Ovary (tissue), 9 donors: ENCODE measurements around the gene GCNT4. TPM values are rescaled to one million over a fixed set of nuclear protein-coding genes. Genes with fewer than 3 reads are reported as not detected.

ENCODE experiments used
- DNase-seq, 5 donors: peaks; one replicate each; pipeline ENCODE4 v3.0.0-alpha.2; 2019 to 2020
- H3K27ac ChIP-seq, 2 donors: fragments of 200-600 bp; one replicate each; pipeline versions ENCODE4 v1.5.1 to v1.8.0; 2019 to 2022
- H3K27me3 ChIP-seq: fragments of 200-600 bp; one replicate; pipeline ENCODE4 v1.8.0; 2022
- H3K36me3 ChIP-seq: fragments of 200-600 bp; sonication (generic); one replicate; pipeline ENCODE4 v1.5.1; 2019
- H3K4me1 ChIP-seq: one replicate; pipeline ENCODE4 v1.8.1; 2013; ENCODE audit warnings: mild to moderate bottlenecking, moderate library complexity; ENCODE audit not compliant: insufficient read depth
- H3K4me3 ChIP-seq: fragments of 200-600 bp; sonication (generic); one replicate; pipeline ENCODE4 v1.5.1; 2017
- H3K9me3 ChIP-seq, 2 donors: fragments of 200-600 bp in 1 of 2; sonication (generic) in 1 of 2; one replicate each; pipeline versions ENCODE4 v1.5.1 to v1.8.1; 2013 to 2019; ENCODE audit warnings: mild to moderate bottlenecking in 1 of 2, moderate library complexity in 1 of 2
- EP300 ChIP-seq: sonication (generic); formaldehyde crosslinking; IDR thresholded peaks from one replicate; pipeline ENCODE4 v1.6.1; 2017; ENCODE audit warnings: antibody characterized with exemption
- POLR2A ChIP-seq: fragments of 450-650 bp; IDR thresholded peaks from one replicate; pipeline ENCODE4 v1.6.1; 2017; ENCODE audit warnings: antibody characterized with exemption, mild to moderate bottlenecking, moderate library complexity
- WGBS, 3 donors: extraction: QIAGEN DNeasy Blood & Tissue Kit in 1 of 3; methylation state at CpG; one replicate each; pipeline versions ENCODE4 v1.1.5 to v1.1.7; 2013 to 2017; 5-methylcytosine and 5-hydroxymethylcytosine counted together
- intact Hi-C, 4 donors: fragments of 100-400 bp; cut with DNase I; formaldehyde crosslinking; loops; one replicate each; pipeline versions ENCODE4 v1.11.0 to v1.15.1; 2022 to 2023
- polyA plus RNA-seq, 2 donors: library from polyadenylated mRNA; stranded (reverse); fragments of 200-250 nt in 1 of 2; fragments of 350-450 nt in 1 of 2; fragmentation: Illumina TruSeq in 1 of 2; extraction: RNeasy Lipid Tissue Mini Kit (QIAGEN cat#74804) in 1 of 2; gene quantifications; one replicate each; pipeline ENCODE4 v1.2.3, GENCODE V29; 2013 to 2014
- total RNA-seq, 7 donors: library from RNA; depleted of rRNA in 2 of 7; stranded (reverse); fragments of >200 nt in 2 of 7; fragmentation: NEBNext Ultra II Directional in 3 of 7; extraction: Animal tissue kit (Norgen Biotek cat#: 25700) in 3 of 7; gene quantifications; one replicate each; pipeline versions ENCODE4 v1.1.0 to v1.2.4, GENCODE V29; 2016 to 2023
- TF ChIP-seq, protein P1 (sequence below), 3 donors: fragments of 450-650 bp in 2 of 3; fragments of 200-600 bp in 1 of 3; IDR thresholded peaks; one replicate each; pipeline versions ENCODE4 v1.5.1 to v1.8.0; 2016 to 2022; ENCODE audit warnings: antibody characterized with exemption in 3 of 3, mild to moderate bottlenecking in 1 of 3
- donor health status: DM: no; HTN: no; CAD: no; lungs with moderate emphysema.
- donor health status: DM: no; HTN: no; CAD: no.
- donor health status: Bipolar disorder and iron deficiency.
- donor health status: DM: yes; HTN: yes; CAD: no.
- donor health status: DM: no; HTN: no; CAD: no.
- donor health status: DM: yes; HTN: yes; CAD: no.

The GCNT4 gene
- total and polyA plus RNA-seq, 9 donors, result 0.95 to 3.2 (median 1.9) TPM

DNA sequence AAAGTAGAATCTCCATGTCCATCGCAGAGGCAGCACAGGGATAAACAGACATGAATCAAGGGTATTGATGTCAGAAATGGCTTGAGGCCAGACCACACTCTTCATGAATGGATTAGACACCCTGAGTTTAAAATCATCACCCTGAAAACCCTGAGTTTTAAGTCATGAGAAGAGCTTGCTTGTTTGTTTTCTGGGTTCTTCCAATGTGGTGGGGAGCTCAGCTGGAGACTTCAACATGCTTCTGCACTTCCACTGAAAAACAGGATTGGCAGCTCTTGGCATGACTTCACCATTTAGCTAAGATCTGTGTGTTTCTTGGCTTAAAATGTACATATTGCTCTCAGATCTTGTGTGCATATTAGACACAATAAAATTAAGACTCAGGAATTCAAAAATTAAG lies 9.8 kb downstream of the GCNT4 start:
- TF ChIP-seq, protein P1, sequence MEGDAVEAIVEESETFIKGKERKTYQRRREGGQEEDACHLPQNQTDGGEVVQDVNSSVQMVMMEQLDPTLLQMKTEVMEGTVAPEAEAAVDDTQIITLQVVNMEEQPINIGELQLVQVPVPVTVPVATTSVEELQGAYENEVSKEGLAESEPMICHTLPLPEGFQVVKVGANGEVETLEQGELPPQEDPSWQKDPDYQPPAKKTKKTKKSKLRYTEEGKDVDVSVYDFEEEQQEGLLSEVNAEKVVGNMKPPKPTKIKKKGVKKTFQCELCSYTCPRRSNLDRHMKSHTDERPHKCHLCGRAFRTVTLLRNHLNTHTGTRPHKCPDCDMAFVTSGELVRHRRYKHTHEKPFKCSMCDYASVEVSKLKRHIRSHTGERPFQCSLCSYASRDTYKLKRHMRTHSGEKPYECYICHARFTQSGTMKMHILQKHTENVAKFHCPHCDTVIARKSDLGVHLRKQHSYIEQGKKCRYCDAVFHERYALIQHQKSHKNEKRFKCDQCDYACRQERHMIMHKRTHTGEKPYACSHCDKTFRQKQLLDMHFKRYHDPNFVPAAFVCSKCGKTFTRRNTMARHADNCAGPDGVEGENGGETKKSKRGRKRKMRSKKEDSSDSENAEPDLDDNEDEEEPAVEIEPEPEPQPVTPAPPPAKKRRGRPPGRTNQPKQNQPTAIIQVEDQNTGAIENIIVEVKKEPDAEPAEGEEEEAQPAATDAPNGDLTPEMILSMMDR (IDR thresholded peaks at IDR 0.05), result no peak
- TF ChIP-seq POLR2A, result no peak
- TF ChIP-seq EP300, result no peak
- H3K27ac ChIP-seq, result no peak overlapping the region
- intact Hi-C loops, result no loop called here
- no peaks in the 10 kb centered on the region for H3K4me1 ChIP-seq
- H3K9me3 ChIP-seq, result no peaks in the 10 kb centered on the region
- H3K36me3 ChIP-seq, result no peaks in the 10 kb centered on the region
- no peak for DNase-seq
- no peaks in the 10 kb centered on the region for H3K27me3 ChIP-seq
- H3K4me3 ChIP-seq, result no peak overlapping the region
- 90 to 97% (median 94%) methylated on average over 1 of the region's 1 CpG for WGBS, 3 donors

- no peak for DNase-seq
- H3K4me3 ChIP-seq, result no peak overlapping the region
- H3K27me3 ChIP-seq, result no peaks in the 10 kb centered on the region
- TF ChIP-seq POLR2A (no peak), EP300 (no peak)
- TF ChIP-seq, protein P1 (IDR thresholded peaks at IDR 0.05), result no peak
- H3K36me3 ChIP-seq, result no peaks in the 10 kb centered on the region
- intact Hi-C loops, result no loop called here
- no peaks in the 10 kb centered on the region for H3K4me1 ChIP-seq
- H3K27ac ChIP-seq, result no peak overlapping the region
- WGBS, 3 donors, result 39 to 89% (median 72%) methylated on average over 4 of the region's 4 CpGs
- no peaks in the 10 kb centered on the region for H3K9me3 ChIP-seq
Measured at GRCh38 chr5:75040973-75041372, 11.4 kb downstream of the GCNT4 start.

DNA sequence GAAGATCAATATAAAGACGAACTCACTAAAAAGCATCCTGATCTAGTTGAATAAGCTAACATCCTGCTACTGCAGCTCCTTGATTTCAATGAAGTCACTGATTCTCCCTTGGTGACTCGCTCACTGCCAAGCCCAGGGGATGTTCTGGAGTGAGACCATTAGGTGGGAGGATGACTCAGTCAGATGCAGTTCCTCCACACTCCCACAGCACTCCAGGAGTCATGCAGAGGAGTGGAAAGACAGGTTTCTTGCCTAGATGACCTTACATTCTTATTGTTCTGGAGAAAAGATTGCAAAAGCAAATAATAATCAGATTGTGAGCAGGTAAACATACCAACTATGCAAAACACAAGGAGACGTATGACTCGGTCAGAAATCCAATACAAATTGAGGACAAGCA lies 15.3 kb downstream of the GCNT4 start:
- no peaks in the 10 kb centered on the region for H3K4me1 ChIP-seq
- no peaks in the 10 kb centered on the region for H3K36me3 ChIP-seq
- no peaks in the 10 kb centered on the region for H3K27me3 ChIP-seq
- WGBS, 3 donors, result 65 to 67% (median 67%) methylated on average over 4 of the region's 4 CpGs
- no peak for DNase-seq
- TF ChIP-seq POLR2A (no peak), EP300 (no peak)
- intact Hi-C loops, result no loop called here
- H3K9me3 ChIP-seq, result no peaks in the 10 kb centered on the region
- H3K27ac ChIP-seq, result no peak overlapping the region
- H3K4me3 ChIP-seq, result no peak overlapping the region

GRCh38 chr5:75034137-75034739 lies 18.1 kb downstream of the GCNT4 start:
- no peak overlapping the region for H3K27ac ChIP-seq
- intact Hi-C loops, result no loop called here

GRCh38 chr5:75031366-75031765 lies 21.0 kb downstream of the GCNT4 start:
- WGBS, 3 donors, result 8 to 47% (median 29%) methylated on average over 3 of the region's 3 CpGs
- DNase-seq, result no peak
- intact Hi-C loops, result no loop called here
- Histone ChIP-seq H3K9me3 (no peaks in the 10 kb centered on the region), H3K36me3 (no peaks in the 10 kb centered on the region), H3K4me3 (no peak overlapping the region), H3K27me3 (no peaks in the 10 kb centered on the region), H3K27ac (no peak overlapping the region), H3K4me1 (no peaks in the 10 kb centered on the region)
- TF ChIP-seq POLR2A (no peak), EP300 (no peak)
- TF ChIP-seq, protein P1 (IDR thresholded peaks at IDR 0.05), result no peak

More at GRCh38 chr5:75034137-75034739, 18.1 kb downstream of the GCNT4 start:
- no peak for DNase-seq
- no peak for TF ChIP-seq EP300
- TF ChIP-seq, protein P1 (IDR thresholded peaks at IDR 0.05), result no peak
- no peak overlapping the region for H3K4me3 ChIP-seq
- no peaks in the 10 kb centered on the region for H3K36me3 ChIP-seq
- no peaks in the 10 kb centered on the region for H3K4me1 ChIP-seq
- H3K9me3 ChIP-seq, result no peaks in the 10 kb centered on the region
- H3K27me3 ChIP-seq, result no peaks in the 10 kb centered on the region
- WGBS, 3 donors, result 92 to 96% (median 95%) methylated on average over 6 of the region's 6 CpGs
